A673 (cell line): ENCODE data around the gene NEK5. TPM values are rescaled to one million over a fixed set of nuclear protein-coding genes. Genes with fewer than 3 reads are reported as not detected.
"Not testable (repeated sequence)": the region's sequence is repeated elsewhere in the genome, so short reads cannot be mapped to it uniquely, and the experiment has no call there.

ENCODE experiments used
- BruUV-seq: library from RNA; stranded (reverse); fragments of 400-500 nt; replicated peaks from 2 replicates; lab custom pipeline; 2021; lab: Mats Ljungman, UMichigan
- CTCF ChIA-PET: fragments of 300-600 bp; sonication (Branson Sonifier 250); formaldehyde crosslinking; loops from one replicate; lab custom pipeline; 2022; ENCODE audit warnings: antibody characterized with exemption; lab: Charles Lee
- POLR2A ChIA-PET: fragments of 300-600 bp; sonication (Branson Sonifier 250); formaldehyde crosslinking; loops from one replicate; lab custom pipeline; 2022; ENCODE audit warnings: antibody characterized with exemption; ENCODE audit not compliant: low non-redundant PET; lab: Charles Lee
- DNase-seq: peaks from one replicate; pipeline ENCODE4 v3.0.0-alpha.2; 2015; ENCODE audit warnings: low spot score
- H3K27ac ChIP-seq: fragments of 200-600 bp; sonication (generic); 2 replicates; pipeline ENCODE4 v1.5.1; 2016; ENCODE audit warnings: mixed run types, low read depth, mild to moderate bottlenecking, mixed read lengths, antibody characterized with exemption, low read length; ENCODE audit not compliant: poor library complexity, severe bottlenecking
- H3K27me3 ChIP-seq: fragments of 200-600 bp; sonication (generic); replicated peaks from 2 replicates; pipeline ENCODE4 v1.6.1; 2017; ENCODE audit warnings: mixed run types, low read depth, mild to moderate bottlenecking, mixed read lengths, antibody characterized with exemption, low read length; ENCODE audit not compliant: insufficient read depth, poor library complexity
- H3K36me3 ChIP-seq: fragments of 200-600 bp; sonication (generic); 2 replicates; pipeline ENCODE4 v1.6.1; 2016; ENCODE audit warnings: mixed run types, mild to moderate bottlenecking, mixed read lengths, antibody characterized with exemption, low read length; ENCODE audit not compliant: insufficient read depth, poor library complexity, severe bottlenecking
- H3K4me1 ChIP-seq: fragments of 200-600 bp; sonication (generic); 2 replicates; pipeline ENCODE4 v1.6.1; 2017; ENCODE audit warnings: mixed run types, mild to moderate bottlenecking, mixed read lengths, antibody characterized with exemption, low read length; ENCODE audit not compliant: insufficient read depth, poor library complexity, severe bottlenecking
- H3K4me3 ChIP-seq: fragments of 200-600 bp; sonication (generic); 2 replicates; pipeline ENCODE4 v1.5.1; 2016; ENCODE audit warnings: low read depth, mixed run types, mild to moderate bottlenecking, mixed read lengths, low read length; ENCODE audit not compliant: poor library complexity, severe bottlenecking
- H3K9me3 ChIP-seq: fragments of 200-600 bp; sonication (generic); 2 replicates; pipeline ENCODE4 v1.6.1; 2016; ENCODE audit warnings: mixed run types, low read depth, mild to moderate bottlenecking, mixed read lengths, antibody characterized with exemption, low read length; ENCODE audit not compliant: poor library complexity, severe bottlenecking
- EZH2 ChIP-seq: fragments of 200-600 bp; sonication (generic); IDR thresholded peaks from 2 replicates; pipeline ENCODE4 v1.6.1; 2017; ENCODE audit warnings: borderline replicate concordance, low read depth, mild to moderate bottlenecking, mixed read lengths, antibody characterized with exemption, low read length; ENCODE audit not compliant: poor library complexity, severe bottlenecking
- intact Hi-C: fragments of 100-400 bp; cut with micrococcal nuclease; formaldehyde crosslinking; loops from one replicate; pipeline ENCODE4 v1.10.0; 2022; ENCODE audit not compliant: unreplicated experiment
- total RNA-seq: library from RNA; stranded (reverse); gene quantifications from 2 replicates; pipeline ENCODE4 v1.2.3, GENCODE V29; 2021
- TF ChIP-seq, protein P1 (sequence below): fragments of 300-800, 200-600 bp; sonication (generic); conservative IDR thresholded peaks from 2 replicates; pipeline ENCODE4 v1.5.1; 2017; ENCODE audit warnings: low read depth, mild to moderate bottlenecking, antibody characterized with exemption, low read length, moderate library complexity, mixed read lengths

The NEK5 gene
- total RNA-seq, 1 experiment from 2014 or later: not detected

DNA sequence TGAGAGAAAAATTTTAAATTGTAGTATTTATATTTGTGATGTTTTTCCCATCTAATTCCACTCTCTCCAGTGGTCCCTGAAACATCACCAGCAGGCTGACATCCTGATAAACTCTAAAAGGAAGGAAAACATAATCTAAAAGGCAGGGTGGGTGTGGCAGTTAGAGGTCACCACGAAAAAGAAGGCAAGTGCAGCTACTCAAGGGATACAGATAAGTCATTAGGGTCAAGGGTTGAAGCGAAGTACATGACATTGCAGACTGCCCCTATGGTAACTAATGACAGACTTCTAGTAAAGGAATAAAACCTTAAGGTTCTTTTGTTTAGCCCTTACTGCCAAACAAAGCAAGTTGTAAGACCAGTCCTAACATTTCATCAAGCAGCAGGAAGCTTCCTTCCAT is 36.5 kb upstream of the NEK5 start:
- H3K36me3 ChIP-seq: peaks cover 14% of the 10 kb centered on the region
- ChIA-PET POLR2A (no interaction called here), CTCF (no interaction called here)
- intact Hi-C loops: no loop called here
- no peaks in the 10 kb centered on the region for H3K9me3 ChIP-seq
- no peak overlapping the region for H3K4me3 ChIP-seq
- H3K27me3 ChIP-seq: no peaks in the 10 kb centered on the region
- DNase-seq: no peak
- no TSS peak for BruUV-seq
- no peak for TF ChIP-seq EZH2
- TF ChIP-seq, protein P1, sequence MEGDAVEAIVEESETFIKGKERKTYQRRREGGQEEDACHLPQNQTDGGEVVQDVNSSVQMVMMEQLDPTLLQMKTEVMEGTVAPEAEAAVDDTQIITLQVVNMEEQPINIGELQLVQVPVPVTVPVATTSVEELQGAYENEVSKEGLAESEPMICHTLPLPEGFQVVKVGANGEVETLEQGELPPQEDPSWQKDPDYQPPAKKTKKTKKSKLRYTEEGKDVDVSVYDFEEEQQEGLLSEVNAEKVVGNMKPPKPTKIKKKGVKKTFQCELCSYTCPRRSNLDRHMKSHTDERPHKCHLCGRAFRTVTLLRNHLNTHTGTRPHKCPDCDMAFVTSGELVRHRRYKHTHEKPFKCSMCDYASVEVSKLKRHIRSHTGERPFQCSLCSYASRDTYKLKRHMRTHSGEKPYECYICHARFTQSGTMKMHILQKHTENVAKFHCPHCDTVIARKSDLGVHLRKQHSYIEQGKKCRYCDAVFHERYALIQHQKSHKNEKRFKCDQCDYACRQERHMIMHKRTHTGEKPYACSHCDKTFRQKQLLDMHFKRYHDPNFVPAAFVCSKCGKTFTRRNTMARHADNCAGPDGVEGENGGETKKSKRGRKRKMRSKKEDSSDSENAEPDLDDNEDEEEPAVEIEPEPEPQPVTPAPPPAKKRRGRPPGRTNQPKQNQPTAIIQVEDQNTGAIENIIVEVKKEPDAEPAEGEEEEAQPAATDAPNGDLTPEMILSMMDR: no peak
- no peak overlapping the region for H3K27ac ChIP-seq
- H3K4me1 ChIP-seq: peaks cover 4% of the 10 kb centered on the region

DNA sequence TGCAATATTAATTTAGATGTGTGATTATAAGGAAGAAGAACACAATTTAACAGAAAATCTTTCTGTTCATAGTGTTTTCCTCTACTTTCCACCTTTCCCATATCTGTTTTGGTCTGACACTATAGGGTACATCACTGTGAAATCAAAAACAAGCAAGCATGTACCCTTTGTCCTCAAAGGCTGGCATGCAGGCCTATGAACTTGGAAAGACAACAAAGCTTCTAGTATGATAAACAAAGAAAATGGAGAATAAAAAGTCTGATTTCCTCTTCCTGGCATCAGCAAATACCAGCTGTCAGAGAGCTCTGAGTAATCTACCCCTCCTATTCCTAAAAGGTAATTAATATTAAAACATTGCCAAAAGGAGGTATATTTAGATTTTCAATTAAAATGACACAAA is 36.1 kb upstream of the NEK5 start:
- H3K4me1 ChIP-seq: peaks cover 4% of the 10 kb centered on the region
- POLR2A ChIA-PET: no interaction called here
- peaks cover 11% of the 10 kb centered on the region for H3K36me3 ChIP-seq
- CTCF ChIA-PET: no interaction called here
- no peaks in the 10 kb centered on the region for H3K27me3 ChIP-seq
- intact Hi-C loops: no loop called here
- TF ChIP-seq, protein P1: no peak
- TF ChIP-seq EZH2: no peak
- DNase-seq: no peak
- BruUV-seq: no TSS peak
- H3K27ac ChIP-seq: no peak overlapping the region
- no peak overlapping the region for H3K4me3 ChIP-seq
- no peaks in the 10 kb centered on the region for H3K9me3 ChIP-seq

DNA sequence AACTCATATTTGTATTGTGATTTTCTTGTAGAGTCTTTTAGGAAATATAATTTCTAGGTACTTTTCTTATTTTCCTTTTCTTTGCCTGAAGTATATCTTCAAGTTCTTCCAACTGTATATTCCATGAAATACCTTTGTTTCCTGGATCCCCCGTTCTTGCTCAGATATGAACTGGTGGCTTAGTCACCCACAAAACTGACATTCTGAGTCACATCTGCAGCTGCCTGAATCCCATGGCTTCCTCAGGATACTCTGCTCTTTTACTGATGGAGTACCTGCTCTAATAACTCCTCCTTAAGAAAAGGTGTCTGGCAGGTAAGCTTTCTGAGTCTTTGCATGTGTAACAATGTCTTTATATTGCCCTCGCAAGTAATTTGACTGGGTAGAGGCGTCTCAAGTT is 35.0 kb upstream of the NEK5 start:
- CTCF ChIA-PET: interaction anchor here (0.6 kb wide), 1 partner anchor 10 kb away, joined by 7 read pairs; no protein-coding TSS in a partner anchor
- H3K9me3 ChIP-seq, BruUV-seq, H3K36me3 ChIP-seq, H3K27ac ChIP-seq, DNase-seq, H3K4me3 ChIP-seq, H3K4me1 ChIP-seq, H3K27me3 ChIP-seq, intact Hi-C loops: not testable (repeated sequence)
- POLR2A ChIA-PET: interaction anchor here (0.6 kb wide), 1 partner anchor 1826 kb away, joined by 3 read pairs; no protein-coding TSS in a partner anchor
